ENCODE measurements around the gene GDI2. TPM values are rescaled to one million over a fixed set of nuclear protein-coding genes. Genes with fewer than 3 reads are reported as not detected.

The GDI2 gene
- total RNA-seq, 1 experiment from 2014 or later: 321 TPM

GRCh38 chr10:5741276-5741675 is 72.0 kb downstream of the GDI2 start (continued):
- TF ChIP-seq STAT6 (CRISPR knock-in tag; conservative IDR thresholded peaks at IDR 0.05; ENCODE audit: low read depth): no peak
- TF ChIP-seq GTF2I (CRISPR knock-in tag; conservative IDR thresholded peaks at IDR 0.05): no peak
- TF ChIP-seq TEAD1 (CRISPR knock-in tag; IDR thresholded peaks at IDR 0.05): no peak
- no peak for TF ChIP-seq ARID4B (CRISPR knock-in tag; IDR thresholded peaks at IDR 0.05; ENCODE audit: borderline replicate concordance)
- TF ChIP-seq MLX (CRISPR knock-in tag; IDR thresholded peaks at IDR 0.05): no peak
- no peak for TF ChIP-seq PRRX2 (CRISPR knock-in tag; IDR thresholded peaks at IDR 0.05)
- no peak for TF ChIP-seq GABPB1 (CRISPR knock-in tag; IDR thresholded peaks at IDR 0.05)

- H3K36me3 Mint-ChIP-seq: peaks cover 35% of the 10 kb centered on the region
- CTCF ChIA-PET: no interaction called here
- POLR2A ChIA-PET: no interaction called here
- TF ChIP-seq RELA (CRISPR knock-in tag; IDR thresholded peaks at IDR 0.05; ENCODE audit: borderline replicate concordance): no peak
- TF ChIP-seq SOX15 (CRISPR knock-in tag; IDR thresholded peaks at IDR 0.05): no peak
- no peak for TF ChIP-seq ATF1 (CRISPR knock-in tag; IDR thresholded peaks at IDR 0.05)
- no peak for TF ChIP-seq FOXJ3 (CRISPR knock-in tag; IDR thresholded peaks at IDR 0.05; ENCODE audit: borderline replicate concordance)
- TF ChIP-seq ERG (CRISPR knock-in tag; IDR thresholded peaks at IDR 0.05): no peak
- no peak for TF ChIP-seq PRRX2 (CRISPR knock-in tag; IDR thresholded peaks at IDR 0.05)
- no peak for TF ChIP-seq ZNF138 (CRISPR knock-in tag; conservative IDR thresholded peaks at IDR 0.05)
- no peak for TF ChIP-seq CTCF (IDR thresholded peaks at IDR 0.05)
- TF ChIP-seq JUN (CRISPR knock-in tag; IDR thresholded peaks at IDR 0.05): no peak
- no peak for TF ChIP-seq ZBTB21 (CRISPR knock-in tag; IDR thresholded peaks at IDR 0.05; ENCODE audit: borderline replicate concordance)
- no peak for TF ChIP-seq AFF4 (CRISPR knock-in tag; IDR thresholded peaks at IDR 0.05; ENCODE audit: borderline replicate concordance)
- TF ChIP-seq E2F5 (CRISPR knock-in tag; IDR thresholded peaks at IDR 0.05): no peak
- TF ChIP-seq CBFB (CRISPR knock-in tag; IDR thresholded peaks at IDR 0.05; ENCODE audit: low read depth): no peak
- no peak for TF ChIP-seq NFE2L1 (CRISPR knock-in tag; IDR thresholded peaks at IDR 0.05)
These were observed 74.8 kb downstream of the GDI2 start for GRCh38 chr10:5738427-5738826.

More at GRCh38 chr10:5738427-5738826, 74.8 kb downstream of the GDI2 start:
- no peaks in the 10 kb centered on the region for H3K27me3 Mint-ChIP-seq (ENCODE audit: low read depth)
- H3K27ac Mint-ChIP-seq: no peak overlapping the region
- DNase-seq (ENCODE audit: low spot score) (no peak), ATAC-seq (no peak)
- no peak overlapping the region for H3K4me3 Mint-ChIP-seq
- peaks cover 5% of the 10 kb centered on the region for H3K4me1 Mint-ChIP-seq
- no peaks in the 10 kb centered on the region for H3K9me3 Mint-ChIP-seq
